Mesendoderm (in vitro differentiated cells): ENCODE data around the gene DHX16.
A peak's percentile ranks its signal among the peaks of the same experiment; 100 is the strongest.

Experiments used
- DNase-seq: peaks from one replicate; pipeline ENCODE4 v3.0.0; 2013
- H2AK5ac ChIP-seq: 2 replicates; pipeline ENCODE4 v1.6.1; 2013; ENCODE audit warnings: low read length, inconsistent platforms
- H2BK120ac ChIP-seq: 2 replicates; pipeline ENCODE4 v1.6.1; 2013; ENCODE audit warnings: low read depth, mild to moderate bottlenecking, low read length, moderate library complexity, mixed read lengths
- H2BK15ac ChIP-seq: replicated peaks from 2 replicates; pipeline ENCODE4 v1.6.1; 2013; ENCODE audit warnings: low read depth, mild to moderate bottlenecking, moderate library complexity
- H2BK5ac ChIP-seq: 2 replicates; pipeline ENCODE4 v1.6.1; 2013; ENCODE audit warnings: low read length, inconsistent platforms
- H3K18ac ChIP-seq: 2 replicates; pipeline ENCODE4 v1.6.1; 2013; ENCODE audit warnings: mild to moderate bottlenecking, low read length, mixed read lengths
- H3K23ac ChIP-seq: one replicate; pipeline ENCODE4 v1.6.1; 2013; ENCODE audit warnings: low read length
- H3K27ac ChIP-seq: 2 replicates; pipeline ENCODE4 v1.5.1; 2013; ENCODE audit warnings: low read depth, mild to moderate bottlenecking, inconsistent platforms, low read length, moderate library complexity
- H3K27me3 ChIP-seq: 2 replicates; pipeline ENCODE4 v1.6.1; 2013; ENCODE audit warnings: low read length, control low read depth, mild to moderate bottlenecking, inconsistent platforms; ENCODE audit not compliant: insufficient read depth, poor library complexity
- H3K36me3 ChIP-seq: 2 replicates; pipeline ENCODE4 v1.6.1; 2013; ENCODE audit warnings: low read length, inconsistent platforms; ENCODE audit not compliant: control insufficient read depth, insufficient read depth
- H3K4ac ChIP-seq: one replicate; pipeline ENCODE4 v1.6.1; 2013; ENCODE audit warnings: low read depth, mild to moderate bottlenecking, low read length, moderate library complexity
- H3K4me1 ChIP-seq: 2 replicates; pipeline ENCODE4 v1.6.1; 2013; ENCODE audit warnings: low read depth, low read length, inconsistent platforms; ENCODE audit not compliant: control insufficient read depth
- H3K4me2 ChIP-seq: 2 replicates; pipeline ENCODE4 v1.6.1; 2013; ENCODE audit warnings: low read length
- H3K4me3 ChIP-seq: 2 replicates; pipeline ENCODE4 v1.5.1; 2013; ENCODE audit warnings: mild to moderate bottlenecking, low read length
- H3K56ac ChIP-seq: one replicate; pipeline ENCODE4 v1.6.1; 2013; ENCODE audit warnings: low read length
- H3K79me1 ChIP-seq: 2 replicates; pipeline ENCODE4 v1.6.1; 2013; ENCODE audit warnings: low read length, inconsistent platforms
- H3K79me2 ChIP-seq: 2 replicates; pipeline ENCODE4 v1.6.1; 2013; ENCODE audit warnings: mild to moderate bottlenecking, low read length; ENCODE audit not compliant: control insufficient read depth, insufficient read depth
- H3K9ac ChIP-seq: 2 replicates; pipeline ENCODE4 v1.6.1; 2013; ENCODE audit warnings: low read length, inconsistent platforms
- H4K5ac ChIP-seq: one replicate; pipeline ENCODE4 v1.6.1; 2013; ENCODE audit warnings: low read length
- H4K8ac ChIP-seq: one replicate; pipeline ENCODE4 v1.6.1; 2013; ENCODE audit warnings: low read depth, mild to moderate bottlenecking, control low read depth, low read length, moderate library complexity
- WGBS: extraction: QIAGEN DNeasy Blood & Tissue Kit; methylation state at CpG from one replicate; pipeline ENCODE4 v1.1.7; 2013; ENCODE audit warnings: low lambda C conversion rate, missing lambda C conversion rate; ENCODE audit not compliant: insufficient coverage; ENCODE audit errors: extremely low coverage; 5-methylcytosine and 5-hydroxymethylcytosine counted together

The DHX16 gene

GRCh38 chr6:30683183-30683979 is 10.6 kb upstream of the DHX16 start:
- no peak overlapping the region for H2BK5ac ChIP-seq
- H4K8ac ChIP-seq: no peak overlapping the region
- H3K9ac ChIP-seq: peak overlapping the region; percentile 66
- H3K27me3 ChIP-seq: no peaks in the 10 kb centered on the region
- peaks cover 29% of the 10 kb centered on the region for H3K79me1 ChIP-seq
- H3K79me2 ChIP-seq: peaks cover 56% of the 10 kb centered on the region
- no peak overlapping the region for H2BK15ac ChIP-seq
- H3K4ac ChIP-seq: peak overlapping the region; percentile 20
- no peak overlapping the region for H3K23ac ChIP-seq
- peaks cover 21% of the 10 kb centered on the region for H3K4me1 ChIP-seq
- no CpG with 5 or more reads among the region's 7 CpGs for WGBS
- H4K5ac ChIP-seq: no peak overlapping the region
- peak overlapping the region; percentile 87 for H3K27ac ChIP-seq
- H3K56ac ChIP-seq: peak overlapping the region; percentile 77
- H3K36me3 ChIP-seq: peaks cover 4% of the 10 kb centered on the region
- peak overlapping the region; percentile 69 for H2AK5ac ChIP-seq
- peak overlapping the region; percentile 57 for H3K4me2 ChIP-seq
- no peak for DNase-seq
- no peak overlapping the region for H2BK120ac ChIP-seq
- peak overlapping the region; percentile 46 for H3K4me3 ChIP-seq
- H3K18ac ChIP-seq: no peak overlapping the region

GRCh38 chr6:30682143-30683117 is 9.6 kb upstream of the DHX16 start:
- Histone ChIP-seq H3K9ac (peak overlapping the region; percentile 66), H4K8ac (no peak overlapping the region), H3K56ac (peak overlapping the region; percentile 77), H2BK5ac (no peak overlapping the region), H3K27ac (peak overlapping the region; percentile 87), H2AK5ac (peak overlapping the region; percentile 69), H3K27me3 (no peaks in the 10 kb centered on the region), H3K36me3 (peaks cover 4% of the 10 kb centered on the region), H3K4ac (no peak overlapping the region), H3K23ac (peak overlapping the region; percentile 66), H3K79me2 (peaks cover 56% of the 10 kb centered on the region), H3K4me2 (peak overlapping the region; percentile 57), H3K79me1 (peaks cover 29% of the 10 kb centered on the region), H3K18ac (peak overlapping the region; percentile 25), H4K5ac (no peak overlapping the region), H3K4me1 (peaks cover 21% of the 10 kb centered on the region), H2BK120ac (no peak overlapping the region), H2BK15ac (no peak overlapping the region), H3K4me3 (peak overlapping the region; percentile 46)
- no CpG with 5 or more reads among the region's 11 CpGs for WGBS
- peak; percentile 92 for DNase-seq

DNA sequence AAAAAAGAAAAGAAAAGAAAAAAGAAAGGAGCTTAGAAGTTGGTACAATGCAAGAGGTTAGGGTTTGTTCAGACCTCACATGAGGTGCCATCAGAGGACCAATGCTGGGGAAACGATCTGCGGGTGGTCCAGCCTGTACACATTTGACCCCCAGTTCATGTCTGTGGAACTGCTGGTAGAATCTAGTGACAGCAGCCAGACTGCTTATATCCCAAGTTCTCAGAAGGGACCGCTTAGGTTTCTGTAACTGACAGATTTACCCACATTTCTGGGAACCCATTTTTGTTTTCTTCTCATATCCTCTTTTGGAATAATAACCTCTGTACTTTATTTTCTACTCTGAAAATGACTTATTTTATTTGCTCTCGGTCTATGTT is 8.9 kb upstream of the DHX16 start:
- Histone ChIP-seq H3K56ac (peak overlapping the region; percentile 77), H3K4me3 (no peak overlapping the region), H2BK5ac (no peak overlapping the region), H2AK5ac (no peak overlapping the region), H3K4me2 (peak overlapping the region; percentile 15), H2BK120ac (no peak overlapping the region), H3K9ac (peak overlapping the region; percentile 50), H3K27ac (no peak overlapping the region), H3K18ac (no peak overlapping the region), H3K4ac (no peak overlapping the region), H3K79me1 (peaks cover 29% of the 10 kb centered on the region), H3K23ac (no peak overlapping the region), H4K8ac (no peak overlapping the region), H3K36me3 (peaks cover 7% of the 10 kb centered on the region), H3K4me1 (peaks cover 21% of the 10 kb centered on the region), H3K27me3 (no peaks in the 10 kb centered on the region), H2BK15ac (no peak overlapping the region), H4K5ac (no peak overlapping the region), H3K79me2 (peaks cover 56% of the 10 kb centered on the region)
- no peak for DNase-seq
- no CpG with 5 or more reads among the region's 4 CpGs for WGBS

DNA sequence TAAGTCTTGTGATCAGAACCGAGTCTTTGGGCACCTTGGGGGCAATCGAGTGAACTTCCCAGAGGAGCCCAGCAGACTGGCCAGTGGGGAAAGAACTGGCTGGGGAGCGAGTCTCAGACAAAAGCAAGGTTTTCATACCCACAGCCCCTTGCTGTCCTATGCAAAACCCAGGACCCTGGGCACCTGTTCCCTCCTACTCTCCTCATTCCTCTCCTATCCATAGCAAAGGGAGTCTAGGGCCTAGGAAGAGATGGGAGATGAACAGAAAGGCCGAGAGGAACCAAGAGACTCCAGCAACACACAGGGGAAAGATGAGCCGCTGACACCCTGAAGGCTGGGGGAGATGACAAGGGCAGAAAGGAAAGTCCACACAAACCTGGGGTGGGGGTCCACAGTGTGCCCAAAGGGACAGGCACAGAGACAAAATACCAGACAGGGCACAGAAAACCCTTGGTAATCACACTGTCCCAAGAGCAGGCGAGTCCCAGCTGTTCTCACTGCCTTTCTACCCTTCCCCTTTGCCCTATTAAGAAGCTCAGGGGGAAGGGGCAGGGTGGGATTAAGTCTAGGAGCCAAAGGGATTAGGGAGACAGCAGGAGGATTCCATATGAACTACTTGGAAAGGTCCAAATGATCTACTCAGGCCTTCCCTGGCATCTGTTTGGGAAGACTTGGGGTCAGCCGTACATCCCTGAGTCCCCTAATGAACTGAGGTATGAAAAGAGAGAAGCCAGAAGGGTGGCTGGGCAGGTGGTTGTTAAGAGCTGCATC is 7.1 kb upstream of the DHX16 start:
- no peak overlapping the region for H2BK15ac ChIP-seq
- H3K4me3 ChIP-seq: no peak overlapping the region
- H3K4ac ChIP-seq: no peak overlapping the region
- H4K8ac ChIP-seq: no peak overlapping the region
- H3K18ac ChIP-seq: no peak overlapping the region
- no peaks in the 10 kb centered on the region for H3K27me3 ChIP-seq
- H3K9ac ChIP-seq: peak overlapping the region; percentile 49
- H3K4me1 ChIP-seq: peaks cover 10% of the 10 kb centered on the region
- no peak overlapping the region for H2BK5ac ChIP-seq
- H3K56ac ChIP-seq: peak overlapping the region; percentile 37
- peaks cover 16% of the 10 kb centered on the region for H3K79me1 ChIP-seq
- DNase-seq: peak; percentile 14
- H4K5ac ChIP-seq: no peak overlapping the region
- no peak overlapping the region for H2BK120ac ChIP-seq
- H3K27ac ChIP-seq: peak overlapping the region; percentile 37
- H3K4me2 ChIP-seq: peak overlapping the region; percentile 13
- peaks cover 41% of the 10 kb centered on the region for H3K79me2 ChIP-seq
- H2AK5ac ChIP-seq: no peak overlapping the region
- WGBS: no CpG with 5 or more reads among the region's 7 CpGs
- H3K36me3 ChIP-seq: peaks cover 12% of the 10 kb centered on the region
- no peak overlapping the region for H3K23ac ChIP-seq

DNA sequence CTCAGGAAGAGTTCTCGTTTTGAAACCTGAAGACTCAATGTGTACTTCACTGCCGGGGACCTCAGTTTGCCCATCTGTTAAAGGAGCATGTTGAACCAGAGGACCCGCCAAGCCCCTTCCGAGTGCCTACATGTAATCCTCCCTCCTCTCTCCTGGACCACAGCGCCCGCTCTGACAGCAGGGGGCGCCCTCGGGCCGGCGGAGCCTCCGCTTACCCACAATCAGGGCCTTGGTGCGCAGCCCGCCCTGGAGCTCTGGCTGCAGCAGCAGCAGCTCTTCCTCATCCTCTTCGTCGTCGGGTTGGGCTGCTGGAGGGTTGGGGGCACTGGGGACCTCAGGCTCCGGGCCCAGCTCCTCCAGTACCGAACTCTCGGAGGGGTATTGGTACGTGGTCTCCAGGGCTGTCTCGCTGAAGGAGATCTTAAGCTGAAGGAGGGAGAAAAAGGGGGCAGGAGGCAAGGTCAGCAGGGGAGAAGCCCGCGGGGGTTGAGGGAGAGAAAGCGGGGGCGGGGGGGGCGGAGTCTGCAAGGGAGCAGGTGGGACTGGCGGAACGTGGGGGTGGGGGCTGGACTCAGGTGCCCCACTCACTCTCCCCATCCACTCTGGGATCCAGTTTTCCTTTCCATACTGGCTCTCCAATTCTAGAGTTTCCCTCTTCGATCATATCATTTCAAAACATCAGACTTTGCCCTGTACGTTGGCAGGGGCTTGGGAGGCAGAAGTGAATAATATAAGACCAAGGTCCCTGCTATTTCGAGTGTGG is 6.3 kb upstream of the DHX16 start:
- H4K5ac ChIP-seq: no peak overlapping the region
- peaks cover 14% of the 10 kb centered on the region for H3K79me1 ChIP-seq
- no CpG with 5 or more reads among the region's 31 CpGs for WGBS
- DNase-seq: peak; percentile 89
- H2AK5ac ChIP-seq: no peak overlapping the region
- H3K56ac ChIP-seq: peak overlapping the region; percentile 56
- peaks cover 8% of the 10 kb centered on the region for H3K4me1 ChIP-seq
- peaks cover 12% of the 10 kb centered on the region for H3K36me3 ChIP-seq
- no peaks in the 10 kb centered on the region for H3K27me3 ChIP-seq
- H3K9ac ChIP-seq: peak overlapping the region; percentile 49
- H3K27ac ChIP-seq: no peak overlapping the region
- H3K23ac ChIP-seq: no peak overlapping the region
- H3K79me2 ChIP-seq: peaks cover 35% of the 10 kb centered on the region
- no peak overlapping the region for H3K4me3 ChIP-seq
- no peak overlapping the region for H3K4ac ChIP-seq
- H3K4me2 ChIP-seq: peak overlapping the region; percentile 6
- H2BK5ac ChIP-seq: no peak overlapping the region
- no peak overlapping the region for H2BK120ac ChIP-seq
- H2BK15ac ChIP-seq: no peak overlapping the region
- H3K18ac ChIP-seq: no peak overlapping the region
- no peak overlapping the region for H4K8ac ChIP-seq
